ENCODE data around the gene NUDT14. TPM values are rescaled to one million over a fixed set of nuclear protein-coding genes. Genes with fewer than 3 reads are reported as not detected.

NUDT14 gene
- total RNA-seq, 2 experiments from 2014 or later = 18.3 to 21.4 TPM

DNA sequence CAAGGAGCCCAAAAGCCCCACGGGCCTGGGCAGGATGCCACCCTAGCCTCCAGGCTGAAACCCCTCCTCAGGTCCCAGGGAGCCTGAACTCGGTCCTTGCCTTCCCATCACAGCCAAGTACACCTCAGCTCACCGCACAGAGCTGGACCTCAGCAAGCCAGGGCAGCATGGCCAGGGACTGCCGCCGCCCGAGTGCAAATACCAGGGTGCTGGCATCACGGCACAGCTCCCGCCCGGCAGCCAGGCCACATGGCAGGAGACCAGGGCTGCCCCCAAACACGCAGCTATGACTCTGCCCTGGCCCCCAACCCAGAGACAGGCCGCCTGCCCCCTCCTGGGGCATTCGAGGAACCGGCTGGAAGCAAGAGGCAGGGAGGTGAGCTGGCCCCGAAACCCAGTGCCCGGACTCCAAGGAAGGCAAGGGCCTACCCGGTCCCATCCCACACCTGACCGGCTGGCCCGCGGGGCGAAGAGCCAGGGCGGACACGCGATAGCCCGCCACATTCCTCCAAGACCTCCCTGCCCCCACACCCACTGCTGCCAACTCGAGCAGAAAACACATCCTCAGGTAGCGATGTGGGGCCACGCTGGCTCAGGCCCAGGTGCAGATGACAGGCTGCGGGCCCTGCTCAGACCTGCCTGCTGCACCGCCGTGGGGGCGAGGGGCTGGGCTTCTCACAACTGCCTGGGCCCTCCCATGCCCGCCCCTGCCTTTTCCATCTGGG lies 15.2 kb downstream of the NUDT14 start:
- H3K27ac Mint-ChIP-seq = no peak overlapping the region
- CTCF ChIA-PET = interaction anchor here (1.1 to 1.2 kb wide), 3 partner anchors 16 to 24 kb away, joined by 3 to 4 read pairs (median 3); no protein-coding TSS in a partner anchor
- H3K27me3 Mint-ChIP-seq = peaks cover 15% of the 10 kb centered on the region
- no peaks in the 10 kb centered on the region for H3K36me3 Mint-ChIP-seq (ENCODE audit: low read depth)
- no peak for DNase-seq
- no peaks in the 10 kb centered on the region for H3K9me3 Mint-ChIP-seq
- no peak overlapping the region for H3K4me3 Mint-ChIP-seq
- peaks cover 13% of the 10 kb centered on the region for H3K4me1 Mint-ChIP-seq
- POLR2A ChIA-PET = no interaction called here

DNA sequence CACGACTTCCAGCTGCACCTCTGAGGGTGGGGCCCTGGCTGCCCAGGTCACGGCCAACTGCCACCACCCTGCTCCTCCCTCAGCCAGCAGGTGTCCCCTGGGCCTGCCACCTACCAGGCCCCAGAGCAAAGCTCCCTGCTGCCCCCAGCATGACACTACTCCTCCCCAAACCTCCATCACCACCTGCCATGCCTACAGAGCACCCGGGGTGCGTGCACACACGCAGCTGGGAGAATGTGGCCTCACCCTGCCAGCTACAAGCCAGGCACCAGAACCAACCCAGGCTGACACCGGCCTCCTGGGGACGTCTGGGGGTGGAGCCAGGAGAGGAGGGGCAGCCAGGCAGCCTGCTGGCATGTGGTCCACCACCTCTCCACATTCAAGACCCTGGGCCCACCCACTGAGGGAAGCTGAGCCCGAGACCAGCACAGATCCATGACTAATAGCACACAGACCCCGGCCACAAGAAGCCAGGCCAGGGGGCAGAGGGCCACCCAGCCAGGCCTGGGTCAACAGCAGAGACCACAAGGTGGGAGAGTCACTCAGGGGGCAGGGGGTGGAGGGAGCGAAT lies 15.9 kb downstream of the NUDT14 start:
- H3K27me3 Mint-ChIP-seq = peaks cover 15% of the 10 kb centered on the region
- H3K9me3 Mint-ChIP-seq = no peaks in the 10 kb centered on the region
- H3K4me1 Mint-ChIP-seq = peaks cover 10% of the 10 kb centered on the region
- H3K27ac Mint-ChIP-seq = no peak overlapping the region
- no peaks in the 10 kb centered on the region for H3K36me3 Mint-ChIP-seq (ENCODE audit: low read depth)
- H3K4me3 Mint-ChIP-seq = no peak overlapping the region
- CTCF ChIA-PET = interaction anchor here (0.6 to 1.2 kb wide), 4 partner anchors 17 to 1694 kb away, joined by 3 to 4 read pairs (median 3); no protein-coding TSS in a partner anchor
- POLR2A ChIA-PET = no interaction called here
- DNase-seq = no peak

DNA sequence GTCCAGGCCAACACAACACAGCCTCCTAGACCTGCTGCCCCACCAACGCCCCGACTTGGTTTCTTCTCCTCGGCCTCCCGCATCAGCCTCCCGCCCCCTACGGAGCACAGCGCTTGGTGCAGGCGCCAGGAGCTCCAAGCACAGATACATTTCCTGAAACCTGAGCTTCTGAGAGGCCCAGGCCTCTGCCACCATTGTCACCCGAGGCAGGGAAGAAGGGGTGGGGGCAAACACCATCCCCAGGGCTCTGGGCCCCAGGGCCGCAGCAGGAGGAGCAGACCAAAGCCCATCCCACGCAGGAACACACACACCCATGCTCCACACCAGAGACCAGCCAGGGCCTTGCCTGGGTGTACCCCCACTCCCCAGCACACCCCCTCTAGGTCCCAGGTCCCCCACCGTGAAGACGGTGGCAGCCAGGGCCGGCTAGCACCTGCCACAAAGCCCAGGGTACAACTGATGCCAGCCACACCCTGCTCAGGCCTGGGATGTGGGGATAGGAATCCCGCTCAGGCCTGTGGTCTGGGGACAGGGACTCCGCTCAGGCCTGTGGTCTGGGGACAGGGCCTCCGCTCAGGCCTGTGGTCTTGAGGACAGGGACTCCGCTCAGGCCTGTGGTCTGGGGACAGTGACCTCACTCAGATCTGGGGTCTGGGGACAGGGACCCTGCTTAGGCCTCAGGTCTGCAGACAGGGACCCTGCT lies 17.9 kb downstream of the NUDT14 start:
- Mint-ChIP-seq H3K4me1 (peaks cover 4% of the 10 kb centered on the region), H3K27ac (no peak overlapping the region), H3K36me3 (ENCODE audit: low read depth) (no peaks in the 10 kb centered on the region), H3K27me3 (peaks cover 7% of the 10 kb centered on the region), H3K4me3 (no peak overlapping the region), H3K9me3 (no peaks in the 10 kb centered on the region)
- ChIA-PET CTCF (interaction anchor here (1.1 kb wide), 1 partner anchor 61 kb away, joined by 4 read pairs; no protein-coding TSS in a partner anchor), POLR2A (no interaction called here)
- no peak for DNase-seq

DNA sequence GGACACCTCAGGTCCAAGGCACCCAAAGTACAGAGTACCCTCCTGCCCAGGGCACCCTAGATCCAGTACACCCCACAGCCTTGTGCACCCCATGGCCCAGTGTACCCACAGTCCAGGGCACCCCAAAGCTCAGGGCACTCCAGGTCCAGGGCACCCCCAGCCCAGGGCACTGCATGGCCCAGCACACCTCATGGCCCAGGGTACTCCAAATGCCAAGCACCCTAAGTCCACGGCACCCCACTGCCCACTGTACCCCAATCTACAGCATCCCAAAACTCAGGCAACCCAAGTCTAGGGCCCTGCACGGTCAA lies 18.5 kb downstream of the NUDT14 start:
- Mint-ChIP-seq H3K27me3 (peaks cover 7% of the 10 kb centered on the region), H3K27ac (no peak overlapping the region), H3K36me3 (ENCODE audit: low read depth) (no peaks in the 10 kb centered on the region), H3K4me1 (peaks cover 4% of the 10 kb centered on the region), H3K4me3 (no peak overlapping the region), H3K9me3 (no peaks in the 10 kb centered on the region)
- ChIA-PET POLR2A (no interaction called here), CTCF (interaction anchor here (1.1 kb wide), 1 partner anchor 60 kb away, joined by 4 read pairs; no protein-coding TSS in a partner anchor)
- no peak for DNase-seq

DNA sequence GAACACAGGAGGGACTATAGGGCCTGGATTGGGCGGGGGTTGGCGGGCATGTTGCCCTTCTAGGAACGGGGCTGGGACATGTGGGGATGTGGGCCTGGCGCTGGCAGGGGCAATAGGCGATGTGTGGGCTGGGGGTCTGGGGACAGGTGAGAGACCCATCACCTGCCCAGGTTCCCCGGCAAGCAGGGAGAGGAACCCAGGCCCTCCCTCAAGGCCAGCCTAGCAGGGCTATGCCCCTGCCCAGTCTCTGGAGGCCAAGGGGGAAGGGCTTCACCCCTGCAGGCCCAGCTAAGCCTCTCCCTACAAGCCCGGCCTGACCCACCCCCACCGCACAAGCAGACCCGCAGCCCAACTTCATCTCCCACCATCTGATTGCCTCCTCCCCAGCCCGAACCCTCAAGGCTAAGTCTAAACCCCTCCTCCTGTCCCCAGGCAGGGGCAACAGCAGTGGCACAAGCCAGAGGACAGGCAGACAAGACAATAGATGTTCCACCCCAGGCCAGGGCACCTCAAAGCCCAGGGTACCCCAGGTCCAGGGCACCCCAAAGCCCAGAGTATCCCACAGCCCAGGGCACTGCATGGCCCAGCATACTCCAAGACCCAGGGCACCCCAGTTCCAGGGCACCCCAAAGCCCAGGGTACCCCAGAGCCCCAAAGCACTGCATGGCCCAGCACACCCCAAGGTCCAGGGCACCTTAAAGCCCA lies 19.0 kb downstream of the NUDT14 start:
- peaks cover 7% of the 10 kb centered on the region for H3K27me3 Mint-ChIP-seq
- H3K4me1 Mint-ChIP-seq = peaks cover 4% of the 10 kb centered on the region
- CTCF ChIA-PET = no interaction called here
- POLR2A ChIA-PET = no interaction called here
- no peaks in the 10 kb centered on the region for H3K36me3 Mint-ChIP-seq (ENCODE audit: low read depth)
- no peak overlapping the region for H3K27ac Mint-ChIP-seq
- H3K9me3 Mint-ChIP-seq = no peaks in the 10 kb centered on the region
- no peak overlapping the region for H3K4me3 Mint-ChIP-seq
- DNase-seq = no peak

DNA sequence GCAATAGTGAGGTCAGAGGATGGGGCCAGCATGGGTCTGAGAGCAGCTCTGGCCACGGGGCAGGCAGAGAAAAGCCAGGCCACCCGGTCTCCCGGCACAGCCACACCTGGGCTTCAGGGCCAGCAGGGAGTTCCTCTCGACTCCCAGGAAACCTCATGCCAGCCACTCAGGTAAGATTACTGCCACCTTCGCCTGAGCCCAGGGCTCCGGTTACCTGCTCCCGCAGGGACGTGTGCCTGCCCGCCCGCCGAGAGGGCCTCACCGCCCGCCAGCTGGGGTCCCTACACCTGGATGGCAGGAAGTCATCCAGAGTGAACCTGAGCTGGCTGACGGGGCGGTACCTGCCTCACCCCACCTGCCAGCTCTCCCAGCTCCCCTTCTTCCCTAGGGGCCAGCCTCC lies 19.8 kb downstream of the NUDT14 start:
- CTCF ChIA-PET = interaction anchor here (0.6 kb wide), 1 partner anchor 84 kb away, joined by 4 read pairs; no protein-coding TSS in a partner anchor
- Mint-ChIP-seq H3K27ac (no peak overlapping the region), H3K4me3 (no peak overlapping the region), H3K9me3 (no peaks in the 10 kb centered on the region), H3K4me1 (no peaks in the 10 kb centered on the region), H3K36me3 (ENCODE audit: low read depth) (no peaks in the 10 kb centered on the region), H3K27me3 (no peaks in the 10 kb centered on the region)
- no peak for DNase-seq
- POLR2A ChIA-PET = no interaction called here

DNA sequence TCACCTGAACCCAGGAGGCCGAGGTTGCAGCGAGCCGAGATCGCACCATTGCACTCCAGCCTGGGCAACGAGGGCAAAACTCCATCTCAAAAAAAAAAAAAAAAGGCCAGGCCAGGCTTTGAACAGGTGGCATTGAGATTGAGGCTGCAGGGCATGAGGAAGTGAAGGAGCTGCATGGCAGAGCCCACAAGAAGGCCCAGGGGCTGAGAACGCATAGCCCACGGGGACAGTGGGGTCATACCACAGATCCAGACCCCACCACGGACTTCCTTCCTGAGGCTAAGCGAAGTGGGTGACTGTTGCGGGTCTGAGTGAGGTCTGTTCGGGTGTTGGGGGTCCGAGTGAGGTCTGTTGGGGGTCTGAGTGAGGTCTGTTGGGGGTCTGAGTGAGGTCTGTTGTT lies 20.3 kb downstream of the NUDT14 start:
- no peaks in the 10 kb centered on the region for H3K9me3 Mint-ChIP-seq
- ChIA-PET CTCF (no interaction called here), POLR2A (no interaction called here)
- H3K27me3 Mint-ChIP-seq = no peaks in the 10 kb centered on the region
- DNase-seq = no peak
- H3K27ac Mint-ChIP-seq = no peak overlapping the region
- no peak overlapping the region for H3K4me3 Mint-ChIP-seq
- H3K36me3 Mint-ChIP-seq (ENCODE audit: low read depth) = no peaks in the 10 kb centered on the region
- no peaks in the 10 kb centered on the region for H3K4me1 Mint-ChIP-seq

DNA sequence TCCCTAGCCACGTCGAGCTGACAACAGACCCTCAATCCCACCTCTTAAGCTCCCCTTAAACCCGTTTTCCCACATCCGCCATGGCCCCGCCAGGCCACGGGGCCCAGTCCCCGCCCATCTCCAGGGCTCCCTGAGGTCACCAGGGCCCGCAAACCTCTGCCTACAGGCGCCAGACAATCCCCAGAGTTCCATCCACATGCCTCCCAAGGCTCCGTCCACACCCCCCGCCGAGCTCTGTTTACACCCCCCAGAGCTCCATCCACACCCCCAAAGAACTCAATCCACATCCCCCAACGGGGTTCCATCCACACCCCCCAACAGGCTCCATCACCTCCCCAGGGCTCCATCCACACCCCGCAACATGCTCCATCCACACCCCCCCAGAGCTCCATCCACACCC lies 21.8 kb downstream of the NUDT14 start:
- H3K36me3 Mint-ChIP-seq (ENCODE audit: low read depth) = no peaks in the 10 kb centered on the region
- no peaks in the 10 kb centered on the region for H3K4me1 Mint-ChIP-seq
- no peak overlapping the region for H3K4me3 Mint-ChIP-seq
- H3K27me3 Mint-ChIP-seq = no peaks in the 10 kb centered on the region
- no peak for DNase-seq
- no peaks in the 10 kb centered on the region for H3K9me3 Mint-ChIP-seq
- CTCF ChIA-PET = interaction anchor here (1.5 to 1.6 kb wide), 2 partner anchors 9 to 10 kb away, joined by 4 read pairs; partner anchors contain the start of gene JAG2
- POLR2A ChIA-PET = interaction anchor here (0.6 kb wide), 1 partner anchor 66 kb away, joined by 3 read pairs; no protein-coding TSS in a partner anchor
- H3K27ac Mint-ChIP-seq = no peak overlapping the region

DNA sequence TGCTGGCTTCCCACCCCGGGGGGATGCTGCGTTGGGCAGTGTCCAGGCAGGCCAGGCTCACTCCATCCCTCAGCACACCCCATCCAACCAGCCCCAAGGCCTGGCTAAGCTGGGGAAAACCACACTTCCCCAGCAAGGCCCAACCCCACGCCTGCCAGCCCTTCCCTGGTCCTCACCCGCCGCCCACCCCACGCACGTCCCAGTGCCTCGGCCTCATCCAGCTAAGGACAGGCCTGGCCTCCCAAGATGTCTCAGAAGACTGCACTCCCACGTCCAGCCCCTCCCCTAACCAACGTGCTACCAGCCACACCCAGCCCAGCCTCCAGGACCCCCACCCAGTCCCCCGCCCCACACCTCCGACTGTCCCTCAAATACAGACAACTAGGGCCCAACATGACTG lies 22.3 kb downstream of the NUDT14 start:
- CTCF ChIA-PET = interaction anchor here (1.6 kb wide), 1 partner anchor 9 kb away, joined by 4 read pairs; the partner anchor contains the start of gene JAG2
- H3K4me3 Mint-ChIP-seq = no peak overlapping the region
- no peaks in the 10 kb centered on the region for H3K36me3 Mint-ChIP-seq (ENCODE audit: low read depth)
- no peaks in the 10 kb centered on the region for H3K4me1 Mint-ChIP-seq
- no peak for DNase-seq
- no peak overlapping the region for H3K27ac Mint-ChIP-seq
- H3K9me3 Mint-ChIP-seq = no peaks in the 10 kb centered on the region
- H3K27me3 Mint-ChIP-seq = no peaks in the 10 kb centered on the region
- POLR2A ChIA-PET = no interaction called here

DNA sequence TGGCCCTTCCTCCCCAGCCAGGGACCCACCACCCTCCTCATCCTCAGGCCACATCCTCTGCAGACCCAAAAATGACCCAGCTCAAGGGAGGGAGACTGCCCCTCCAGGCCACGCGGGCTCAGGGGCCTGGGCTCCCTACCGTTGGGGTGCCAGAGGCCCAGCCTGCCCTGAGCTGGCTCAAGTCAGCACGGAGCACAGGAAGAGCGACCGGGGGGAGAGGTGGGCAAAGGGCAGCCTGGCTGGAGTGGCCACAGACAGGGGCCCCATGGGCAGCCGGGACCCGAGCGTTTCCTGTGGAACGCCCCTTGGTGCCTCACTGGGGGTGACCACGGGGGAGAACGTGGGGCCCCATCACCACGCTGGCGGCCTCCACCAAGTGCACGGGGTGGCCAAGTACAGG lies 23.2 kb downstream of the NUDT14 start:
- no peak for DNase-seq

DNA sequence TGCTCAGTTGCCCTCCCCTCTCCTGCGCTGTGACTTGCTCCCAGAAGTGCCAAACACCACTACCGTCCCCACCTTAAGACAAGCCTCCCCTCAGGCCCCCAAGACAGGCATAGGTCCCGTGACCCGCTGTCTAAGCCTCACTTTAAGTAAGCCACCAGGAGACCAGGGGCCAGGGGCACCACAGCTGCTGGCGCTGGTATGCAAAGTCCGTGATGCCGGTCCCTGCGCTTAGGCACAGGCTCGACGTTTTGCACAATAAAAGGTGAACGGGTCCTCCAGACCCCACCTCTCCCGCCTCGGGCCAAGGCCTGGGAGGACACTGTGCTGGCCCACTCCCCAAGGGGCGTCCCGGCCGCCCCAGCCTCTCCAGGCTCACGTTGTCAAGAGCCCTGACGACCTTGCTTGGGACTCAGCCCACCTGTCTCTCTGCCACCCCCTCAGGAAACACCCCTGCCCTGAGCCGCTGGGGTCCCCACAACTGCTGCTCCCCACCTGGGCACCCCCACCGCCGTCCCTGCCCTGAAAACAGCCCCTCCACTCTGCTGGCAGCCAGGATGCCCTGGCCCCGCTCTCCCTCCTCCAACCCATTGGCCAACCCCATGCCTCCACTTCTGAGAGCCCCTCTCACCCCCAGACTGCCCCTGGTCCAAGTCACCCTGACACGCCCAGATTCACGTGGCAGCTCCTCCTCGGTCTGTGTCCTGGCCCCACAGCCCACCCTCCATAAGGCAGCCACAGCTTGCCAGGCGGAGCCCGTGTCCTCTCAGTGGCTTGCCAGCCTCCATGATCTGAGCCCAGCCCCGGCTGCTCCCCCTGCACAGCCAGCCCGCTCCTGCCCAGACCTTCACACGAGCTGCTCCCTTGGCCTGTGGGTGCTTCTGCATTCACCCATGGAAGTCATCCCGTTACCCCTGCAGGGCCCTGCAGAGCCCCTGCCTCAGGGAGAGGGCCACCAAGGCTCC lies 24.4 kb downstream of the NUDT14 start:
- H3K9me3 Mint-ChIP-seq = no peaks in the 10 kb centered on the region
- DNase-seq = no peak
- no peak overlapping the region for H3K27ac Mint-ChIP-seq
- ChIA-PET POLR2A (no interaction called here), CTCF (interaction anchor here (1.5 kb wide), 1 partner anchor 12 kb away, joined by 3 read pairs; the partner anchor contains the start of gene JAG2)
- H3K27me3 Mint-ChIP-seq = no peaks in the 10 kb centered on the region
- H3K36me3 Mint-ChIP-seq (ENCODE audit: low read depth) = no peaks in the 10 kb centered on the region
- no peaks in the 10 kb centered on the region for H3K4me1 Mint-ChIP-seq
- H3K4me3 Mint-ChIP-seq = no peak overlapping the region

More for the DNA sequence above, 23.2 kb downstream of the NUDT14 start:
- Mint-ChIP-seq H3K27ac (no peak overlapping the region), H3K9me3 (no peaks in the 10 kb centered on the region), H3K4me1 (no peaks in the 10 kb centered on the region), H3K4me3 (no peak overlapping the region), H3K27me3 (no peaks in the 10 kb centered on the region), H3K36me3 (ENCODE audit: low read depth) (no peaks in the 10 kb centered on the region)
- CTCF ChIA-PET = interaction anchor here (1.5 kb wide), 1 partner anchor 11 kb away, joined by 3 read pairs; the partner anchor contains the start of gene JAG2
- POLR2A ChIA-PET = no interaction called here
